Activated gamma-delta T cell (primary cell): Measurements from ENCODE around the gene RAD51B.

Experiments
- DNase-seq: peaks from one replicate; lab custom pipeline; 2025; lab: John Stamatoyannopoulos, UW

Gene RAD51B

GRCh38 chr14:68551045-68551683 is 731.6 kb downstream of the RAD51B start:
- DNase-seq = no peak

GRCh38 chr14:68552075-68552474 is 732.5 kb downstream of the RAD51B start:
- DNase-seq = no peak

GRCh38 chr14:68552602-68553001 is 733.0 kb downstream of the RAD51B start:
- no peak for DNase-seq

- DNase-seq = no peak
Observed at GRCh38 chr14:68553311-68553710, 733.7 kb downstream of the RAD51B start.

- no peak for DNase-seq
Observed at GRCh38 chr14:68554231-68554630, 734.7 kb downstream of the RAD51B start.

- DNase-seq = no peak
Observed at GRCh38 chr14:68556253-68556652, 736.7 kb downstream of the RAD51B start.

GRCh38 chr14:68557648-68558047 is 738.1 kb downstream of the RAD51B start:
- no peak for DNase-seq

GRCh38 chr14:68558096-68558495 is 738.5 kb downstream of the RAD51B start:
- no peak for DNase-seq

- no peak for DNase-seq
Observed at GRCh38 chr14:68559949-68560348, 740.4 kb downstream of the RAD51B start.

- no peak for DNase-seq
Observed at GRCh38 chr14:68561531-68562007, 742.0 kb downstream of the RAD51B start.

GRCh38 chr14:68562911-68563250 is 743.3 kb downstream of the RAD51B start:
- DNase-seq = no peak

GRCh38 chr14:68563251-68564131 is 743.9 kb downstream of the RAD51B start:
- DNase-seq = no peak

- no peak for DNase-seq
Observed at GRCh38 chr14:68564191-68564825, 744.7 kb downstream of the RAD51B start.

- no peak for DNase-seq
Observed at GRCh38 chr14:68564826-68565759, 745.5 kb downstream of the RAD51B start.

- DNase-seq = no peak
Observed at GRCh38 chr14:68566075-68566474, 746.5 kb downstream of the RAD51B start.

- no peak for DNase-seq
Observed at GRCh38 chr14:68568907-68569897, 749.6 kb downstream of the RAD51B start.

- no peak for DNase-seq
Observed at GRCh38 chr14:68569970-68570409, 750.4 kb downstream of the RAD51B start.

GRCh38 chr14:68571114-68571591 is 751.6 kb downstream of the RAD51B start:
- no peak for DNase-seq

GRCh38 chr14:68571928-68572525 is 752.4 kb downstream of the RAD51B start:
- DNase-seq = no peak

- no peak for DNase-seq
Observed at GRCh38 chr14:68573126-68573525, 753.5 kb downstream of the RAD51B start.
